ENCODE measurements around the gene CERS6.

DNA sequence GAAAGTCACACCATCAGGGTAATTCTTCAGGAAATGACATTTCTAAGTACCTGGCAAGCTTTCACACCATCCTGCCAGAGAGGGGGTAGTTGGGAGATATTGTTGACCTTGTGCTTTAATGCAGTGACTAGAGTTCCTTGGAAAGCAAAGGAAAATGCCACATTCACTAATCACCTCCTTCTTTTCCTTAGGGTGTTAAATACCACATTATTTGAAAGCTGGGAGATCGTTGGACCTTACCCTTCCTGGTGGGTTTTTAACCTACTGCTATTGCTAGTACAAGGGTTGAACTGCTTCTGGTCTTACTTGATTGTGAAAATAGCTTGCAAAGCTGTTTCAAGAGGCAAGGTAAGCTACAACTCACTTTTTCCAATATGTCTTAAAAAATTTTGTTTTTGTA lies 309.3 kb downstream of the CERS6 start:
- TF ChIP-seq, protein P1, sequence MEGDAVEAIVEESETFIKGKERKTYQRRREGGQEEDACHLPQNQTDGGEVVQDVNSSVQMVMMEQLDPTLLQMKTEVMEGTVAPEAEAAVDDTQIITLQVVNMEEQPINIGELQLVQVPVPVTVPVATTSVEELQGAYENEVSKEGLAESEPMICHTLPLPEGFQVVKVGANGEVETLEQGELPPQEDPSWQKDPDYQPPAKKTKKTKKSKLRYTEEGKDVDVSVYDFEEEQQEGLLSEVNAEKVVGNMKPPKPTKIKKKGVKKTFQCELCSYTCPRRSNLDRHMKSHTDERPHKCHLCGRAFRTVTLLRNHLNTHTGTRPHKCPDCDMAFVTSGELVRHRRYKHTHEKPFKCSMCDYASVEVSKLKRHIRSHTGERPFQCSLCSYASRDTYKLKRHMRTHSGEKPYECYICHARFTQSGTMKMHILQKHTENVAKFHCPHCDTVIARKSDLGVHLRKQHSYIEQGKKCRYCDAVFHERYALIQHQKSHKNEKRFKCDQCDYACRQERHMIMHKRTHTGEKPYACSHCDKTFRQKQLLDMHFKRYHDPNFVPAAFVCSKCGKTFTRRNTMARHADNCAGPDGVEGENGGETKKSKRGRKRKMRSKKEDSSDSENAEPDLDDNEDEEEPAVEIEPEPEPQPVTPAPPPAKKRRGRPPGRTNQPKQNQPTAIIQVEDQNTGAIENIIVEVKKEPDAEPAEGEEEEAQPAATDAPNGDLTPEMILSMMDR (IDR thresholded peaks at IDR 0.05; ENCODE audit: poor library complexity): no peak
- TF ChIP-seq EZH2phosphoT487 (IDR thresholded peaks at IDR 0.05; ENCODE audit: low read depth, severe bottlenecking, unreplicated experiment): no peak
- TF ChIP-seq EZH2 (IDR thresholded peaks at IDR 0.05; ENCODE audit: borderline replicate concordance): no peak
